ENCODE results near the gene RTL10. TPM values are rescaled to one million over a fixed set of nuclear protein-coding genes. Genes with fewer than 3 reads are reported as not detected.

Gene RTL10
- total and polyA plus RNA-seq, 4 donors: 7.4 to 22.7 (median 11.6) TPM

GRCh38 chr22:19871845-19872778 is 17.4 kb upstream of the RTL10 start:
- DNase-seq (peak in 1 of 3 donors; percentile 10), ATAC-seq (ENCODE audit: insufficient read depth, low FRiP score) (no peak)
- Histone ChIP-seq H3K27ac (ENCODE audit: low read depth in 1 of 2, low read length in 1 of 2) (no peak overlapping the region), H3K4me3 (no peak overlapping the region), H3K4me1 (ENCODE audit: control insufficient read depth in 5 of 5, insufficient read depth in 5 of 5, low read length in 5 of 5) (peaks cover 0 to 21% (median 0%) of the 10 kb centered on the region in 5 donors), H3K9ac (ENCODE audit: insufficient read depth in 1 of 2, low read length in 2 of 2) (no peak overlapping the region), H3K9me3 (ENCODE audit: control insufficient read depth in 4 of 4, insufficient read depth in 3 of 4, low read length in 3 of 4) (no peaks in the 10 kb centered on the region), H3K36me3 (ENCODE audit: control insufficient read depth in 4 of 4, insufficient read depth in 4 of 4, low read length in 4 of 4) (peaks cover 0 to 3% (median 0%) of the 10 kb centered on the region in 4 donors), H3K27me3 (ENCODE audit: control insufficient read depth in 3 of 3, insufficient read depth in 3 of 3, low read length in 2 of 3) (no peaks in the 10 kb centered on the region)
- TF ChIP-seq, protein P1, sequence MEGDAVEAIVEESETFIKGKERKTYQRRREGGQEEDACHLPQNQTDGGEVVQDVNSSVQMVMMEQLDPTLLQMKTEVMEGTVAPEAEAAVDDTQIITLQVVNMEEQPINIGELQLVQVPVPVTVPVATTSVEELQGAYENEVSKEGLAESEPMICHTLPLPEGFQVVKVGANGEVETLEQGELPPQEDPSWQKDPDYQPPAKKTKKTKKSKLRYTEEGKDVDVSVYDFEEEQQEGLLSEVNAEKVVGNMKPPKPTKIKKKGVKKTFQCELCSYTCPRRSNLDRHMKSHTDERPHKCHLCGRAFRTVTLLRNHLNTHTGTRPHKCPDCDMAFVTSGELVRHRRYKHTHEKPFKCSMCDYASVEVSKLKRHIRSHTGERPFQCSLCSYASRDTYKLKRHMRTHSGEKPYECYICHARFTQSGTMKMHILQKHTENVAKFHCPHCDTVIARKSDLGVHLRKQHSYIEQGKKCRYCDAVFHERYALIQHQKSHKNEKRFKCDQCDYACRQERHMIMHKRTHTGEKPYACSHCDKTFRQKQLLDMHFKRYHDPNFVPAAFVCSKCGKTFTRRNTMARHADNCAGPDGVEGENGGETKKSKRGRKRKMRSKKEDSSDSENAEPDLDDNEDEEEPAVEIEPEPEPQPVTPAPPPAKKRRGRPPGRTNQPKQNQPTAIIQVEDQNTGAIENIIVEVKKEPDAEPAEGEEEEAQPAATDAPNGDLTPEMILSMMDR (IDR thresholded peaks at IDR 0.05; ENCODE audit: control extremely low read depth, extremely low read depth): no peak
- 92% methylated on average over 15 to 16 of the region's 16 CpGs for WGBS, 2 donors

DNA sequence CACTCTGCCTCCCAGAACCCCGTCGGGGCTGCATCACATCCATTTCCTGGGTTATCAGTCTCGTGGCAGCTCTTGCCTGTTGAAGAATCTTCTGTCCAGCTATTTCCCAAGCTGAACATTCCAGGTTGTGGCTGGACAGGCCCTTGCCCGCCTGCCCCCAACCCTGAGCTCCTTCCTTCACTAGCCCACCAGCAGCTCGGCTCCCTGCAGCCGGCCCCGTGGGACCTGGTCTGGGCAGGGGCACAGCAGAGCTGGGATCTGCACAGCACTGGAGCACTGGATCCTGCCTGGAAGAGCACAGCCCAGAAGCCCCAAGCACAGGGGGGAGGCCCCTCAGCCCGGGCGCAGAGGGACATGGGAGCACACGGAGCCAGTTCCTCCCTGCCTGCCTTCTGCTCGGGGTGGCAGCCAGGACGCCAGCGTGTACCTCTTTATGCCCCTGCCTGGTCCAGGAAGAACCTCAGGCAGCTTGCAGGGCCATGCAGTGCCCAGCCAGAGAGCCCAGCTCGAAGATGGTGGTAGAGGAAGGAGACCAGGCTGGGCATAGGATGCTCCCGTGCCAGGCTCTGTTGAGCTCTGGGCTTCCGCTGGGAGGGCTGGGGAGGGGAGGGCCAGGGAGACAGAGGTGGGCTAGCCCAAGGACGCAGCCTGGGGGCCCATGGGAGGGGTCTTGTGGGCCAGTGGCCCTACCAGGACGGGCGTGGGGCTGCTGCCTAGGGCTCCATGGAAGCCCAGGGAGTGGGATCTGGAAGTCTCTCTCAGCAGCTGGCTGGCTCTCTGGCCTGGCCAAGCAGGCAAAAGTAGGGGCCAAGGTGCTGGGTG is 16.6 kb upstream of the RTL10 start:
- peaks cover 0 to 3% (median 0%) of the 10 kb centered on the region in 4 donors for H3K36me3 ChIP-seq (ENCODE audit: control insufficient read depth in 4 of 4, insufficient read depth in 4 of 4, low read length in 4 of 4)
- 80 to 89% methylated on average over 19 of the region's 19 CpGs for WGBS, 2 donors
- TF ChIP-seq, protein P1 (IDR thresholded peaks at IDR 0.05; ENCODE audit: control extremely low read depth, extremely low read depth): no peak
- no peak overlapping the region for H3K27ac ChIP-seq (ENCODE audit: low read depth in 1 of 2, low read length in 1 of 2)
- H3K9me3 ChIP-seq (ENCODE audit: control insufficient read depth in 4 of 4, insufficient read depth in 3 of 4, low read length in 3 of 4): no peaks in the 10 kb centered on the region
- ATAC-seq (ENCODE audit: insufficient read depth, low FRiP score) (no peak), DNase-seq (peak in 1 of 3 donors; percentile 10)
- peaks cover 0 to 18% (median 0%) of the 10 kb centered on the region in 5 donors for H3K4me1 ChIP-seq (ENCODE audit: control insufficient read depth in 5 of 5, insufficient read depth in 5 of 5, low read length in 5 of 5)
- no peak overlapping the region for H3K9ac ChIP-seq (ENCODE audit: insufficient read depth in 1 of 2, low read length in 2 of 2)
- no peaks in the 10 kb centered on the region for H3K27me3 ChIP-seq (ENCODE audit: control insufficient read depth in 3 of 3, insufficient read depth in 3 of 3, low read length in 2 of 3)
- no peak overlapping the region for H3K4me3 ChIP-seq

DNA sequence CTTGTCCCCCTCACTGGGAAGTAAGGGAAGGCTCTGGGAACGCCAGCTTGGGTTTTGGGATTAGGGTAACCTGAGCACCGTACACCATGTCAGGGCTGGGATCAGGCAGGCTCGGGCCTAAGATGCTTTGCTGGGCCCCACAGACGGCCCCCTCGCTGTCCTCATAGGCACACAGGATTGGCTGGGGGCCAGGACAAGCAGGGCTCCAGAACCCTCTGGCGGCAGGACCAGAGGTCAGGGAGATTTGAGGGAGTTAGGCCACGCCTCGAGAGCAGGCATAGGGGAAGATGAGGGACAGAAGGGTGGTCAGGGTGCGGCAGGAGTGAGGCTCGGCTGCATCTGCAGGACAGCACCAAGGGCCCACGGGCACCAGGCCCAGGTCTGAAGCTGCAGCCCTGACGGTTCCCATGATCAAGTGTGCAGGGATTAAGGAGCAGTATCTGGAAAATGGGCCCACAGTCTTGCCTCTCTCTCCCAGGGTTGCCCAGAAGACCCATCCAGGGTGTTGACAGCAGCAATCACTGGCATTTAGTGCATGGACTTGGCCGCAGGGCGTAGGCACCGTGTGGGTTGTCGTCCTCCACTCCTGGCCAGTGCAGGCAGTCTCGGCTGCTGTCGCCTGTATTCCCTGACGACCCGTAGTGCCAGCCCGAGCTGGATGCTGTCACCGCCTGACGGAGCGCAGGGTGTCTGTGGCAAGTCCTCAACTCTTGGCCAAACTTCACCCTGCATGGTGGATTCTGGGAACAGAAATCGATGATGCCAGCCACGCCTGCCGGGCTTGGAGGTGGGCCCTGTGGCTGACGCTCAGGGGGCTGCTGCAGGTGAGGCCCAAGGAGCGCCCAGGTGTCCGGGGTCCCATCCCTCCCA is 15.7 kb upstream of the RTL10 start:
- Histone ChIP-seq H3K9ac (ENCODE audit: insufficient read depth in 1 of 2, low read length in 2 of 2) (no peak overlapping the region), H3K36me3 (ENCODE audit: control insufficient read depth in 4 of 4, insufficient read depth in 4 of 4, low read length in 4 of 4) (no peaks in the 10 kb centered on the region), H3K4me1 (ENCODE audit: control insufficient read depth in 5 of 5, insufficient read depth in 5 of 5, low read length in 5 of 5) (peaks cover 0 to 15% (median 0%) of the 10 kb centered on the region in 5 donors), H3K27ac (ENCODE audit: low read depth in 1 of 2, low read length in 1 of 2) (no peak overlapping the region), H3K4me3 (no peak overlapping the region), H3K27me3 (ENCODE audit: control insufficient read depth in 3 of 3, insufficient read depth in 3 of 3, low read length in 2 of 3) (no peaks in the 10 kb centered on the region), H3K9me3 (ENCODE audit: control insufficient read depth in 4 of 4, insufficient read depth in 3 of 4, low read length in 3 of 4) (no peaks in the 10 kb centered on the region)
- 92 to 94% methylated on average over 29 to 30 of the region's 30 CpGs for whole genome bisulfite sequencing, 2 donors
- TF ChIP-seq, protein P1 (IDR thresholded peaks at IDR 0.05; ENCODE audit: control extremely low read depth, extremely low read depth): no peak
- DNase-seq (peak in 1 of 3 donors; percentile 6), ATAC-seq (ENCODE audit: insufficient read depth, low FRiP score) (no peak)

Measured in lung (tissue), 12 donors.